ENCODE data around the gene CLRN2.

The CLRN2 gene

GRCh38 chr4:17492058-17492741, 22.8 kb upstream of the CLRN2 start:
- ATAC-seq (replicated peaks) (no peak), DNase-seq (no peak)
- Mint-ChIP-seq H3K9me3 (no peaks in the 10 kb centered on the region), H3K27me3 (no peaks in the 10 kb centered on the region), H3K27ac (no peak overlapping the region), H3K36me3 (peaks cover 41 to 62% of the 10 kb centered on the region in 2 donors), H3K4me3 (no peak overlapping the region), H3K4me1 (peaks cover 15 to 24% of the 10 kb centered on the region in 2 donors)

DNA sequence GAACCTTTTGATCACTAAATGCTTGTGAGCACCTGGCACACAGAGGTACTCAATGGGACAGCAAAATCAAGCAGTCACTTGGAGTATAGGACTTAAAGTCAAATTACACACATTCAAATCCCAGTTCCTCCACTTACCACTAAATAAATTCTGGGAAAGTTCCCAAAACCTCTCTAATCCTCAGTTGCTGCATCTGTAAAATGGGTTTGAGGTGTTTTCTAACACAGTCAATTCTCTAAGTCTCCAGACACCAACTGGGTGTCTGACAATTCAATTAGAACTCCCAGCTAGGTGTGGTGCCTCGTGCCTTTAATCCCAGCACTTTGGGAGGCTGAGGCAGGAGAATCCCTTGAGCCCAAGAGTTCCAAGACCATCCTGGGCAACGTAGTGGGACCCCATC, 22.1 kb upstream of the CLRN2 start:
- no peaks in the 10 kb centered on the region for H3K27me3 Mint-ChIP-seq
- no peak overlapping the region for H3K27ac Mint-ChIP-seq
- H3K4me3 Mint-ChIP-seq = no peak overlapping the region
- ATAC-seq (replicated peaks) (no peak), DNase-seq (no peak)
- H3K36me3 Mint-ChIP-seq = peaks cover 41 to 65% of the 10 kb centered on the region in 2 donors
- peaks cover 15 to 24% of the 10 kb centered on the region in 2 donors for H3K4me1 Mint-ChIP-seq
- no peaks in the 10 kb centered on the region for H3K9me3 Mint-ChIP-seq

DNA sequence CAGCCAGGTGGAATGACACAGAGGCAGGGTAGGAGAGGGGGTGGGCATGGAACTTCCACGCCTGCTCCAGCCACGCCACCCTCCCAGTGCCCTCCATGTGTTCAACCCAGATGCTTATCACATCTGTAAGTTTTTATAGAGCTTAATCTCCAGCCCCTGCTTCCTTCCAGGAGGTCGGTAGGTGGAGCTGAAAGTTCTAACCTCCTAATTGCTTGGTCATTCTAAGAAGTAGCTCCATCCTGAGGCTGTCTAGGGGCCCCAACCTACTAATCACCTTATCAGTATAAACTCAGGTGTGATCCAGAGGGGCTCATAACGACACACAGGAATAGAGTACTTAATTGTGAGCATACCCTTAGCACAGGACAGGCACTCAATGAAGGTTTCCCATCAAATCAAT, 21.3 kb upstream of the CLRN2 start:
- DNase-seq (no peak), ATAC-seq (replicated peaks) (no peak)
- Mint-ChIP-seq H3K27me3 (no peaks in the 10 kb centered on the region), H3K9me3 (no peaks in the 10 kb centered on the region), H3K4me3 (no peak overlapping the region), H3K4me1 (peaks cover 15 to 24% of the 10 kb centered on the region in 2 donors), H3K36me3 (peaks cover 43 to 65% of the 10 kb centered on the region in 2 donors), H3K27ac (no peak overlapping the region)

DNA sequence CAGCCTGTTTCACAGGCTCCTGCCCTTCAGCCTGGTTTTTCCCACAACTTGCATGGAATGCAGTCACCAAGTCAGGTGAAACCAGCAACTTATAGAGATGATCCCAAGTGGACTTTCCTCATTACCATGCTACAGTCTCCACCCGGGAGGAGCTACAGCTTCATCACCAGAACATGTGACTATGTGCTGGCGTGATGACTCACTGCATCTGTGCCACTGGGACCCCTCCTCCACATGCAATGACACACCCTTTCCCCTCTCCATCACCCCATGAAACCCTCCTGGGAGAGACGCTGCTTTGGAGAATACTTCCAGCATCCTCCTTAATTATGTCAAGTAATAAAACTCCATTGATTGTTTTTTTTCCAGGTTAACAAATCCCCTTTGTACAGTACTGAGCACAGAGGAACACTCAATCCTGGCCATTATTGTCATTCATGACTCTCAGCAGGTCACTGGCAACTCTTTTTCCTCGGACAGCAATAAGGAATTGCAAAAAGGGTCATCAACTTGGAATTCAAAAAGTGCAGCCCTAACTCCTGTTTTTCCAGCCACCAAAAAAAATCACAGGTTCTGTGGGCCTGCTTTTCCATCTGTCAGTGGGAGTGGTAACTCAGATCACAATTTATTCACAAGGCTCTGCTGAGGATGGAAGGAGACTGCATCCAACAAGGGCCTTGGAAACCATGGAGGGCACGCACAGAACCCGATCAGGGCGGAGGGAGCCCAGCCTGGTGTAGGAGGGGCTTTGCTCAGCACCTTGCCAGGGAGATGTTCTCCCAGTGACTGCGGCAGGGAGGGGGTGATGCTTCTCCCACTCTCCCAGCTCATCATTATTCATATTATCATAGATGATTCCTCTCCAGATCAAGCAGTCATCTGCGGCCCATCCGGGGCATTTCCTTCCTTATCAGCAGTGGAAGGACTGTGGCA, 20.4 kb upstream of the CLRN2 start:
- H3K4me3 Mint-ChIP-seq = no peak overlapping the region
- no peak overlapping the region for H3K27ac Mint-ChIP-seq
- peaks cover 36 to 61% of the 10 kb centered on the region in 2 donors for H3K36me3 Mint-ChIP-seq
- H3K4me1 Mint-ChIP-seq = peaks cover 12 to 20% of the 10 kb centered on the region in 2 donors
- H3K27me3 Mint-ChIP-seq = no peaks in the 10 kb centered on the region
- H3K9me3 Mint-ChIP-seq = no peaks in the 10 kb centered on the region
- DNase-seq (no peak), ATAC-seq (replicated peaks) (peak in 1 of 2 donors; percentile 31)

GRCh38 chr4:17497890-17498523, 17.0 kb upstream of the CLRN2 start:
- peaks cover 4 to 10% of the 10 kb centered on the region in 2 donors for H3K4me1 Mint-ChIP-seq
- peaks cover 36 to 53% of the 10 kb centered on the region in 2 donors for H3K36me3 Mint-ChIP-seq
- H3K27ac Mint-ChIP-seq = no peak overlapping the region
- ATAC-seq (replicated peaks) (no peak), DNase-seq (no peak)
- no peaks in the 10 kb centered on the region for H3K9me3 Mint-ChIP-seq
- no peak overlapping the region for H3K4me3 Mint-ChIP-seq
- H3K27me3 Mint-ChIP-seq = no peaks in the 10 kb centered on the region

DNA sequence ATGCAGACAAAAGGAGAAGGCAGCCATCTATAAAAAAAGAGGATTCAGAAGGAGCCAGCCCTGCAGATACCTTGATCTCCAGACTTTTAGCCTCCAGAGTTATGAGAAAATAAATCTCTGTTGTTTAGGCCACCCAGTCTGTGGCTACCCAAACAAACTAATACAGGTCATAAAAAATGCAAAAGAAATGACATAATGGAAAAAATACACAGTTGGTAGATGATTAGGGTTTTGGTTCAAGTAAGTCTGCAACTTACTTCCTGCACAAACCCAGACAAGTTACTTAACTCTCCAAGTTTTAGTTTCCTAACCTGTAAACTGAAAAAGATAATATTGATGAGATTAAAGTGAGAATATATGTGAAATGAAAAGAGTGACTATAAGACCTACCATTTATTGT, 14.4 kb upstream of the CLRN2 start:
- no peak for ATAC-seq (replicated peaks)
- Mint-ChIP-seq H3K4me1 (no peaks in the 10 kb centered on the region), H3K36me3 (peaks cover 33 to 54% of the 10 kb centered on the region in 2 donors), H3K9me3 (no peaks in the 10 kb centered on the region), H3K27me3 (no peaks in the 10 kb centered on the region), H3K4me3 (no peak overlapping the region), H3K27ac (no peak overlapping the region)
- DNase-seq = no peak

DNA sequence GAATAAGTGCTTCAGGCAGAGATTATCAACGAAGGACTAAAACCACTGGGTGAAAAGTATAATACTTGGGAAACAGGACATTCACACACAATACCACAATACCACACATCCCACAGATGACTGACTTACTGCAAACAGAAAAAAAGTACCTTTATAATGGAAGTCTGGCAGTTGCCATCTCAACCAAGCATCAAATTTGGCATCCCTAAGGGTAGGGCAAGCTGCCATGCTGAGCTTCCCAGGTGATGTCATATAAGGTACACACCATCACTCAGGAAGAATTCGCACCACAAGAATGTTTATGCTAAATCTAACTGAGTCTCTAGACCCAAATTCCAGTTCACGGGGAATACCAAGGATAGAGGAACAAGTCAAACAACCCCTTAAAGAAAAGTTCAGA, 12.2 kb upstream of the CLRN2 start:
- H3K27ac Mint-ChIP-seq = no peak overlapping the region
- no peak for ATAC-seq (replicated peaks)
- peaks cover 38 to 55% of the 10 kb centered on the region in 2 donors for H3K36me3 Mint-ChIP-seq
- no peak overlapping the region for H3K4me3 Mint-ChIP-seq
- no peaks in the 10 kb centered on the region for H3K27me3 Mint-ChIP-seq
- H3K4me1 Mint-ChIP-seq = no peaks in the 10 kb centered on the region
- no peaks in the 10 kb centered on the region for H3K9me3 Mint-ChIP-seq
- no peak for DNase-seq

GRCh38 chr4:17504081-17504480, 10.9 kb upstream of the CLRN2 start:
- Mint-ChIP-seq H3K9me3 (no peaks in the 10 kb centered on the region), H3K27me3 (no peaks in the 10 kb centered on the region), H3K4me3 (no peak overlapping the region), H3K36me3 (peaks cover 38 to 48% of the 10 kb centered on the region in 2 donors), H3K27ac (no peak overlapping the region), H3K4me1 (no peaks in the 10 kb centered on the region)
- ATAC-seq (replicated peaks) = no peak
- DNase-seq = no peak

DNA sequence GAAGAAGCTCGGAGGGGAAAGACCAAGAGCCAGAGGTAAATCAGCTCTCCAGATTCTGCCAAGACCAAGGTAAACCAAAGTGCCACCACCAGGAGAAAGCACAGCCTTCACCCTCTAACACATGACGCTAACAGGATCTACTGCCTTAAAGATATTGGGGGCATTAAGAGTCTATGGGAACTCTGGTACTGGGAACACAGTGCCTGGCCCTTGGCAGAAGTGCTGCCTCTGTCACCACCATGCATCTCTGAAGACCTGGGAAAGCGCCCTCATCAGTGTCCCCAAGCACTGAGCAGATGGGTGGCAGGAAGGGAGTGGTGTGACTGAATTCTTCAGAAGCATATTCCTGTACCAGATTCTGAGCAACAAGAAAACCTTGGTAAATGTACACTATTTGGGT, 4.4 kb upstream of the CLRN2 start:
- peak overlapping the region; percentile 44 to 91 for H3K4me3 Mint-ChIP-seq
- DNase-seq = no peak
- no peak overlapping the region for H3K27ac Mint-ChIP-seq
- H3K27me3 Mint-ChIP-seq = peaks cover 0 to 5% of the 10 kb centered on the region in 2 donors
- ATAC-seq (replicated peaks) = no peak
- H3K4me1 Mint-ChIP-seq = peaks cover 15 to 22% of the 10 kb centered on the region in 2 donors
- peaks cover 11 to 15% of the 10 kb centered on the region in 2 donors for H3K36me3 Mint-ChIP-seq
- H3K9me3 Mint-ChIP-seq = no peaks in the 10 kb centered on the region

DNA sequence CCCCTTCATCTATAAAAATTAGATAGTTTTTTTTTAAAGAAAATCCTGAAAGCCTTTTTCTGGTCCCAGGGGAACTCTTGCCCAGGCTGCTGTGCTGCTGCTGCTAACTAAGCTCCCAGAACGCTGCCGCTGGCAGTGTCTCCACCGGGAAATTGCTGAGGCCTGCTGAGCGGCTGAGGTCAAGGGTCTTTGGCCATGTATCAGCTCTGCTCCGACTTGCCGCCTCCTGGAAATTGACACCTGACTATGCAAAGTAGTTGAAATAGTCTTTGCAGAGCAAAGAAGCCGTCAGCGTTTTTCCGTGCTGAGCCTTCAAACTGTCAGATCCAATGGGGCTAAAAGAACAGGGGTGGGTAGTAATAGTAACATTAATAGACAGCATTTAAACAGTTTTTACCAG, 3.9 kb upstream of the CLRN2 start:
- H3K4me1 Mint-ChIP-seq = peaks cover 15 to 22% of the 10 kb centered on the region in 2 donors
- no peaks in the 10 kb centered on the region for H3K9me3 Mint-ChIP-seq
- H3K4me3 Mint-ChIP-seq = peak overlapping the region; percentile 91 to 96
- peaks cover 9 to 13% of the 10 kb centered on the region in 2 donors for H3K36me3 Mint-ChIP-seq
- ATAC-seq (replicated peaks) (no peak), DNase-seq (no peak)
- no peak overlapping the region for H3K27ac Mint-ChIP-seq
- peaks cover 0 to 10% of the 10 kb centered on the region in 2 donors for H3K27me3 Mint-ChIP-seq

- H3K4me1 Mint-ChIP-seq = peaks cover 15 to 22% of the 10 kb centered on the region in 2 donors
- peak overlapping the region; percentile 91 to 96 for H3K4me3 Mint-ChIP-seq
- peak; percentile 79 to 81 for ATAC-seq (replicated peaks)
- DNase-seq = peak; percentile 35
- peak overlapping the region; percentile 92 for H3K27ac Mint-ChIP-seq
- H3K27me3 Mint-ChIP-seq = peaks cover 0 to 10% of the 10 kb centered on the region in 2 donors
- H3K36me3 Mint-ChIP-seq = peaks cover 8 to 9% of the 10 kb centered on the region in 2 donors
- no peaks in the 10 kb centered on the region for H3K9me3 Mint-ChIP-seq
Measured at GRCh38 chr4:17511509-17511949, 3.4 kb upstream of the CLRN2 start.

GRCh38 chr4:17511950-17512795, 2.8 kb upstream of the CLRN2 start, which contains the start of gene QDPR:
TSS of gene QDPR (minus strand) at chr4:17512090. CDS start at chr4:17512054, 36 bp downstream.
- H3K9me3 Mint-ChIP-seq = no peaks in the 10 kb centered on the region
- ATAC-seq (replicated peaks) (peak; percentile 93 to 94), DNase-seq (peak; percentile 67)
- H3K36me3 Mint-ChIP-seq = peaks cover 6% of the 10 kb centered on the region in 2 donors
- H3K4me3 Mint-ChIP-seq = peak within 1 kb of the TSS; percentile 91 to 96
- H3K27me3 Mint-ChIP-seq = peaks cover 6 to 17% of the 10 kb centered on the region in 2 donors
- peaks cover 15 to 22% of the 10 kb centered on the region in 2 donors for H3K4me1 Mint-ChIP-seq
- peak within 1 kb of the TSS; percentile 92 for H3K27ac Mint-ChIP-seq

DNA sequence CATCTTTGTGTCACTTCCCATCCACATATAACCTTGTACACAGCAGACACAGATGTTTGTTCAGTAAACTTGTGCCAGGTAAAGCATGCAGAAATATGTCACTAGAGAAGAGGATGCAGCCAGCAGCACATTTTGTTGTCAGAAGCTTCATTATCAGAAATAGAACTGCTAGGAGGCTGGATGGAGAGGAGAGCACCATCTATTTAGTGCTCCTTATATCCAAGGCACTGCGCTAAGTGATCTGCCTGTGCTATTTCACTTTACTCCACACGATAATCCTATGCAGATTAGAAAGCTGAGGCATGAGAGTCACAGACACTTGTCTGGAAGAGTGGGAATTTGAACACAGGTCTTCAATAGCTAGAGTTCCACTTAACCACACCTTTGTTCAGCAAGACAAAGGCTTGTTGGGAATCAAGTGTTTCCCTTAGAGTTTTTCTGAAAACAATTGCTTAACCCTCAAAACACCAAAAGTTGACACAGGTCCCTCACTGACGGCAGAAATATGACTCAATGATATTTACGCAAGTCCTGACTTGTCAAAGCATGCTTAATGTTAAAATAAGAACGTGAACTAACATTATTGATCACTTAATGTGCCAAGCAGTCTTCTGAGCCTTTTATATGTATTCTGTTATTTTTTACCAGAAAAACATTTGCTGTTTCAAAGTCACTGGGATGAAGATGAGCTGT, 1.8 kb upstream of the CLRN2 start:
- H3K27ac Mint-ChIP-seq = peak overlapping the region; percentile 75
- peaks cover 6 to 23% of the 10 kb centered on the region in 2 donors for H3K27me3 Mint-ChIP-seq
- no peaks in the 10 kb centered on the region for H3K9me3 Mint-ChIP-seq
- no peak for ATAC-seq (replicated peaks)
- H3K36me3 Mint-ChIP-seq = peaks cover 4 to 6% of the 10 kb centered on the region in 2 donors
- peaks cover 15 to 22% of the 10 kb centered on the region in 2 donors for H3K4me1 Mint-ChIP-seq
- no peak for DNase-seq
- peak overlapping the region; percentile 91 to 96 for H3K4me3 Mint-ChIP-seq

Measured in stimulated activated naive B cell treated with anti-CD40 and anti-IgM and Interleukin-4, amounts not matched to agents 10 μg/mL and 1 μg/mL and 100 μg/mL, for 72 hours (primary cell).